Cerebellar nuclear complex (tissue), 1 donor: Measurements from ENCODE around the gene CCDC201.
"Not testable (repeated sequence)": the region's sequence is repeated elsewhere in the genome, so short reads cannot be mapped to it uniquely, and the experiment has no call there.

Experiments
- DNase-seq, 2 experiments: peaks; one replicate each; lab custom pipeline; 2025; lab: John Stamatoyannopoulos, UW

CCDC201 gene

GRCh38 chr7:45874408-45875131 is 1.7 kb upstream of the CCDC201 start:
- no peak for DNase-seq

- DNase-seq = no peak
Measured at GRCh38 chr7:45873355-45873754, 473 bp upstream of the CCDC201 start.

- no peak for DNase-seq
Measured at GRCh38 chr7:45872116-45873034, 507 bp downstream of the CCDC201 start.

GRCh38 chr7:45869426-45869825 is 3.5 kb downstream of the CCDC201 start:
- DNase-seq = no peak

GRCh38 chr7:45867471-45867870 is 5.4 kb downstream of the CCDC201 start:
- no peak for DNase-seq

- DNase-seq = no peak
Measured at GRCh38 chr7:45865594-45866410, 7.1 kb downstream of the CCDC201 start.

GRCh38 chr7:45863715-45864114 is 9.2 kb downstream of the CCDC201 start:
- no peak for DNase-seq

GRCh38 chr7:45856888-45857287 is 16.0 kb downstream of the CCDC201 start:
- DNase-seq = not testable (repeated sequence)

GRCh38 chr7:45855680-45856079 is 17.2 kb downstream of the CCDC201 start:
- DNase-seq = not testable (repeated sequence)

- DNase-seq = not testable (repeated sequence)
Measured at GRCh38 chr7:45853491-45853890, 19.4 kb downstream of the CCDC201 start.

GRCh38 chr7:45852984-45853383 is 19.9 kb downstream of the CCDC201 start:
- DNase-seq = not testable (repeated sequence)

- not testable (repeated sequence) for DNase-seq
Measured at GRCh38 chr7:45848734-45849133, 24.1 kb downstream of the CCDC201 start.

GRCh38 chr7:45846536-45846935 is 26.3 kb downstream of the CCDC201 start:
- not testable (repeated sequence) for DNase-seq

GRCh38 chr7:45841926-45842717 is 30.8 kb downstream of the CCDC201 start:
- DNase-seq = not testable (repeated sequence)

- DNase-seq = not testable (repeated sequence)
Measured at GRCh38 chr7:45838852-45839251, 34.0 kb downstream of the CCDC201 start.

GRCh38 chr7:45832433-45833177 is 40.3 kb downstream of the CCDC201 start:
- not testable (repeated sequence) for DNase-seq

GRCh38 chr7:45829846-45830245 is 43.0 kb downstream of the CCDC201 start:
- DNase-seq = not testable (repeated sequence)

GRCh38 chr7:45827731-45828130 is 45.2 kb downstream of the CCDC201 start:
- DNase-seq = not testable (repeated sequence)

- DNase-seq = not testable (repeated sequence)
Measured at GRCh38 chr7:45826550-45826949, 46.3 kb downstream of the CCDC201 start.

- not testable (repeated sequence) for DNase-seq
Measured at GRCh38 chr7:45818763-45819162, 54.1 kb downstream of the CCDC201 start.
